Stomach smooth muscle (tissue), 2 donors: ENCODE results near the gene FCN2.
"Not testable (repeated sequence)": the region's sequence is repeated elsewhere in the genome, so short reads cannot be mapped to it uniquely, and the experiment has no call there.

ENCODE experiments used
- H3K27ac ChIP-seq: one replicate; pipeline ENCODE4 v1.7.0; 2013; ENCODE audit warnings: mild to moderate bottlenecking, low read length, inconsistent platforms
- H3K27me3 ChIP-seq, 2 donors: one replicate each; pipeline ENCODE4 v1.7.0; 2013; ENCODE audit warnings: low read length in 2 of 2; ENCODE audit not compliant: insufficient read depth in 2 of 2, control insufficient read depth in 1 of 2
- H3K36me3 ChIP-seq, 2 donors: one replicate each; pipeline ENCODE4 v1.7.0; 2013; ENCODE audit warnings: low read length in 2 of 2; ENCODE audit not compliant: control insufficient read depth in 2 of 2, insufficient read depth in 2 of 2
- H3K4me1 ChIP-seq: one replicate; pipeline ENCODE4 v1.7.0; 2013; ENCODE audit warnings: low read length; ENCODE audit not compliant: control insufficient read depth, insufficient read depth
- H3K4me3 ChIP-seq, 2 donors: one replicate each; pipeline ENCODE4 v1.7.0; 2013; ENCODE audit warnings: low read length in 2 of 2
- H3K9ac ChIP-seq, 2 donors: one replicate each; pipeline ENCODE4 v1.7.0; 2013; ENCODE audit warnings: low read length in 2 of 2, mild to moderate bottlenecking in 1 of 2
- H3K9me3 ChIP-seq, 2 donors: one replicate each; pipeline ENCODE4 v1.7.0; 2013; ENCODE audit warnings: low read length in 2 of 2; ENCODE audit not compliant: control insufficient read depth in 2 of 2
- donor health status: healthy.
- donor health status: Pancreatic carcinoma.

FCN2 gene

DNA sequence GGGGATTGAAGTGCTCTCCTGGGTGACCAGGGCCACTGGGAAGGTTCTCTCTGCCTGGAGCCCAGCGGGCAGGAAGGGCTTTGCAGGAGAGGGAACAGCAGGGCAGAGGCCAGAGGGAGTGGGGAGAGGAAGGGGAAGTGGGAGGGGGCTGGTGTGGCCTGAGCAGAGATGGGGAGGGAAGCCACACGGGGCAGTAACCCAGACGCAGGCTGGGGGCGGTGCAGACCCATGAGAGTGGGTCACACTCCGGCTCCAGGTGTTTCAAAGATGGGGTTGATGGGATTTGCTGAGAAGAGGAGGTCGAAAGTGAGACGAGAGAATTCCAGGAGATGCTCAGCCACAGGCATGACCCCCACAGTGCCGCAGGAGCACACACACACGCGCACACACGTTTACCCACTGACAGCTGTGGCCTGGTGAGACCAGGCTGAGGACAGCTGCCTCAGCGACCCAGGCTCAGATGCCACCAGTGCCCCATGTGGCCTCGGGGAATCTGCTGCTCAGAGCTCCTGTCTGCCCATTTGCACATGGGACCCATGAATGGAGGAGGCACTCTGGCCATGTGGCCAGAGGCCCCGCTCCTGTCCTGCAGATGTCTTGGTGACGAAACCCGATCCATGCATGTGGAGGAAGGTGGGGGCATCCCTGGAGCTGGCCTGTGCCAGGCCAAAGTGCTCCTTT, 32.7 kb upstream of the FCN2 start:
- Histone ChIP-seq H3K4me1 (no peaks in the 10 kb centered on the region), H3K27me3 (no peaks in the 10 kb centered on the region), H3K4me3 (no peak overlapping the region), H3K9me3 (no peaks in the 10 kb centered on the region), H3K36me3 (peaks cover 18% of the 10 kb centered on the region in 2 donors), H3K27ac (no peak overlapping the region), H3K9ac (no peak overlapping the region)

DNA sequence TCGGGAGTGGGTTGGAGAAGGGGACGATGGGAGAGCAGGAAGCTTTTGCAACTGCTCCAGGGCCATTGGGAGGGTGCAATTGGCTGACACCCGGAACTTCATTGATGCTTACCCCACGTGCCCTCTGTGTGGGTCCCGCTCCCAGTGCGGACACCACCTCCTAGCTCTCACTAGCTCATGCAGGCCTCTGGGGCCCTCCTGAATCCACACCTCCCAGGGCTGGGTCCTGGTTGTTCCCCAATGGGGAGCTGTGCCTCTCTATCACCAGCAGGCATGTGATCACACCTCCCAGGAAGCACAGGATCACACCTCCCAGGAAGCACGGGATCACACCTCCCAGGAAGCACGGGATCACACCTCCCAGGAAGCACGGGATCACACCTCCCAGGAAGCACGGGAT, 32.1 kb upstream of the FCN2 start:
- Histone ChIP-seq H3K4me3 (no peak overlapping the region), H3K36me3 (peaks cover 14 to 15% of the 10 kb centered on the region in 2 donors), H3K9ac (no peak overlapping the region), H3K27ac (no peak overlapping the region), H3K9me3 (no peaks in the 10 kb centered on the region), H3K27me3 (no peaks in the 10 kb centered on the region), H3K4me1 (no peaks in the 10 kb centered on the region)

DNA sequence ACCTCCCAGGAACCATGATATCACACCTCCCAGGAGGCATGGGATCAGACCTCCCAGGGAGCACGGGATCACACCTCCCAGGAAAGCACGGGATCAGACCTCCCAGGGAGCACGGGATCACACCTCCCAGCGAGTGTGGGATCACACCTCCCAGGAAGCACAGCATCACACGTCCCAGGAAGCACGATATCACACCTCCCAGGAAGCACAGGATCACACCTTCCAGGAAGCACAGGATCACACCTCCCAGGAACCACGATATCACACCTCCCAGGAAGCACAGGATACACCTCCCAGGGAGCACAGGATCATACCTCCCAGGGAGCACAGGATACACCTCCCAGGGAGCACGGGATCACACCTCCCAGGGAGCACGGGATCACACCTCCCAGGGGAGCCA, 30.0 kb upstream of the FCN2 start:
- peaks cover 0 to 4% of the 10 kb centered on the region in 2 donors for H3K27me3 ChIP-seq
- H3K4me1 ChIP-seq = no peaks in the 10 kb centered on the region
- no peaks in the 10 kb centered on the region for H3K9me3 ChIP-seq

DNA sequence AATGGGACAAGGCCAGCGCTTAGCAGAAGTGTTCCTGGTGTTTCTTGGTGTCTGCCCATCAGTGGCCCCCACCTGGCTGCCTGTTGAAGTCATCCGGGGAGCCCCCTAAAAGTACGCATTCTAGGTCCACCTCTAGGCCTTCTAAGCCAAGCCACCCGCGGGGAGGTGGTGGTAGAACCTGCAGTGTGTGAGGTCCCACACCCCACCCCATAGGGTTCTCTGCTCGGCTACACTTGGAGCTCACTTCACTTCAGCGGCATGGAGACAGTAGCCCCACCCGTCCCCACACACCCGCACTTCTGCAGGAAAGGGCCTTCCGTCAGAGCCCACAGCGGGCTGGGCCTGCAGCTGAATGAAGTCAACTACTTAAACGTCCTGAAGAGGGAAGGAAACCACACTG, 29.6 kb upstream of the FCN2 start:
- Histone ChIP-seq H3K9ac (no peak overlapping the region), H3K4me3 (no peak overlapping the region), H3K27ac (no peak overlapping the region), H3K9me3 (no peaks in the 10 kb centered on the region), H3K36me3 (no peaks in the 10 kb centered on the region), H3K4me1 (no peaks in the 10 kb centered on the region), H3K27me3 (peaks cover 0 to 4% of the 10 kb centered on the region in 2 donors)

More for the DNA sequence above, 30.0 kb upstream of the FCN2 start:
- H3K9ac ChIP-seq = no peak overlapping the region
- peaks cover 0 to 2% of the 10 kb centered on the region in 2 donors for H3K36me3 ChIP-seq
- no peak overlapping the region for H3K27ac ChIP-seq
- H3K4me3 ChIP-seq = no peak overlapping the region

GRCh38 chr9:134852906-134853654, 27.5 kb upstream of the FCN2 start:
- Histone ChIP-seq H3K27me3 (peaks cover 0 to 7% of the 10 kb centered on the region in 2 donors), H3K27ac (no peak overlapping the region), H3K36me3 (no peaks in the 10 kb centered on the region), H3K9ac (no peak overlapping the region), H3K9me3 (peaks cover 0 to 2% of the 10 kb centered on the region in 2 donors), H3K4me1 (no peaks in the 10 kb centered on the region), H3K4me3 (no peak overlapping the region)

GRCh38 chr9:134853893-134854292, 26.7 kb upstream of the FCN2 start:
- Histone ChIP-seq H3K4me3 (no peak overlapping the region), H3K9me3 (peaks cover 0 to 2% of the 10 kb centered on the region in 2 donors), H3K27ac (no peak overlapping the region), H3K4me1 (peaks cover 3% of the 10 kb centered on the region), H3K36me3 (no peaks in the 10 kb centered on the region), H3K9ac (no peak overlapping the region), H3K27me3 (peaks cover 0 to 7% of the 10 kb centered on the region in 2 donors)

- Histone ChIP-seq H3K4me3 (no peak overlapping the region), H3K27me3 (peaks cover 0 to 7% of the 10 kb centered on the region in 2 donors), H3K36me3 (no peaks in the 10 kb centered on the region), H3K9ac (no peak overlapping the region), H3K27ac (no peak overlapping the region), H3K4me1 (peaks cover 3% of the 10 kb centered on the region), H3K9me3 (peaks cover 0 to 2% of the 10 kb centered on the region in 2 donors)
Measured at GRCh38 chr9:134854541-134854981, 26.0 kb upstream of the FCN2 start.

DNA sequence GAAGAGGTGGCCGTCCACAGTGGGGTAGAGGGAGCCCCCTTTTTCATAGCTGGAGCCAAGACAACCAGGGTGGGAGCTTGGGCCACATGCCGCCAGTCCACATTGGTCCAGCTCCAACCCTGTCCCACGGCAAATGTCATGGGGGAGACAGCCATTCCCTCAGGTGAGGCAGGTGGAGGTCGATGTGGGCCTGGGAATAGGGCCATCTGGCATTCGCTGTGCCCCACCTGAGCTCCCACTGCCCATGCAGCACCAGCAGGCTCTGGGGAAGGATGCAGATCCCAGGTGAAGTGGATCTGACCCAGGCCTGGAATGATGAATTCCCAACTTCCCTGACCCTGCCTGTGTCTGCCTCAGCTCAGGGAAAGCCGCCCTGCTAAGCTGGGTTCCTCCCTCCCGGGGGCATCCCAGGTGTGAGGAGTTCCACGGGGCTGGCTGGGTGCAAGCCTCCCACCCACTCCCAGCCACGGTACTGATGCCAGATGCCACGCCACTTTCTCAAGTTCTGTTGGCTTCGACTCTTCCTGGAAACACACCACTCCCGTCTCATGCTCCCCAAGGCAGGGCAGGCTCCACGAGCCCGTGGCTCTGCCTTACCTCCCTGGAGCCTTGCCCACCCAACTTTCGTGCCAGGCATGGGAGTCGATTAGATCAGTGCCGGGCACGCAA, 25.2 kb upstream of the FCN2 start:
- Histone ChIP-seq H3K27ac (no peak overlapping the region), H3K27me3 (peaks cover 0 to 7% of the 10 kb centered on the region in 2 donors), H3K36me3 (no peaks in the 10 kb centered on the region), H3K9ac (no peak overlapping the region), H3K4me1 (peaks cover 3% of the 10 kb centered on the region), H3K4me3 (no peak overlapping the region), H3K9me3 (peaks cover 0 to 2% of the 10 kb centered on the region in 2 donors)

- no peak overlapping the region for H3K27ac ChIP-seq
- peaks cover 0 to 2% of the 10 kb centered on the region in 2 donors for H3K9me3 ChIP-seq
- no peak overlapping the region for H3K4me3 ChIP-seq
- H3K9ac ChIP-seq = no peak overlapping the region
- no peaks in the 10 kb centered on the region for H3K36me3 ChIP-seq
- peaks cover 3% of the 10 kb centered on the region for H3K4me1 ChIP-seq
- H3K27me3 ChIP-seq = peaks cover 0 to 7% of the 10 kb centered on the region in 2 donors
Measured at GRCh38 chr9:134855900-134856377, 24.7 kb upstream of the FCN2 start.

DNA sequence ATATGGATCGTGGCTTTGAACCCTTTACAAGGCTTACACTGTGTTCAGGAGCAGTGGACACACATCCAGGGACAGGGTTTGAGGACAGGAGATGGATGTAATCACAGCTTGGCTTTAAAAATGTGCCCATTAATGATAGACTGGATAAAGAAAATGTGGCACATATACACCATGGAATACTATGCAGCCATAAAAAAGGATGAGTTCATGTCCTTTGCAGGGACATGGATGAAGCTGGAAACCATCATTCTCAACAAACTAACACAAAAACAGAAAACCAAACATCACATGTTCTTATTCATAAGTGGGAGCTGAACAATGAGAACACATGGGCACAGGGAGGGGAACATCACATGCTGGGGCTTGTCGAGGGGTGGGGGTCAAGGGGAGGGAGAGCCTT, 23.2 kb upstream of the FCN2 start:
- not testable (repeated sequence) for H3K9me3 ChIP-seq, H3K27ac ChIP-seq, H3K4me1 ChIP-seq, H3K9ac ChIP-seq, H3K4me3 ChIP-seq, H3K36me3 ChIP-seq, H3K27me3 ChIP-seq
